GM19452 (cell line): ENCODE data around the gene HES3.

Experiments used
- ATAC-seq: cut with Tn5 transposase; IDR thresholded peaks from one replicate; pipeline ENCODE4 v1.9.1; 2021; ENCODE audit not compliant: unreplicated experiment

Gene HES3

GRCh38 chr1:6276811-6277555 lies 33.0 kb downstream of the HES3 start:
- no peak for ATAC-seq

- ATAC-seq = no peak
These were observed 34.3 kb downstream of the HES3 start for GRCh38 chr1:6278263-6278662.

- no peak for ATAC-seq
These were observed 35.1 kb downstream of the HES3 start for GRCh38 chr1:6279066-6279465.

GRCh38 chr1:6279613-6280383 lies 35.8 kb downstream of the HES3 start:
- ATAC-seq = no peak

- no peak for ATAC-seq
These were observed 36.9 kb downstream of the HES3 start for GRCh38 chr1:6280761-6281451.

- ATAC-seq = no peak
These were observed 37.8 kb downstream of the HES3 start for GRCh38 chr1:6281511-6282402.

GRCh38 chr1:6282577-6283270 lies 38.7 kb downstream of the HES3 start:
- no peak for ATAC-seq

- ATAC-seq = no peak
These were observed 41.4 kb downstream of the HES3 start for GRCh38 chr1:6285336-6285735.

GRCh38 chr1:6286266-6286665 lies 42.3 kb downstream of the HES3 start:
- no peak for ATAC-seq

GRCh38 chr1:6287029-6287428 lies 43.0 kb downstream of the HES3 start:
- ATAC-seq = no peak

GRCh38 chr1:6287431-6287886 lies 43.5 kb downstream of the HES3 start:
- no peak for ATAC-seq

- ATAC-seq = no peak
These were observed 44.0 kb downstream of the HES3 start for GRCh38 chr1:6288026-6288425.

- no peak for ATAC-seq
These were observed 44.7 kb downstream of the HES3 start for GRCh38 chr1:6288665-6289064.

GRCh38 chr1:6292102-6292501 lies 48.1 kb downstream of the HES3 start:
- ATAC-seq = no peak

GRCh38 chr1:6294080-6294889 lies 50.3 kb downstream of the HES3 start:
- no peak for ATAC-seq

- no peak for ATAC-seq
These were observed 51.0 kb downstream of the HES3 start for GRCh38 chr1:6294890-6295556.
